ENCODE data around the gene FLNB. TPM values are rescaled to one million over a fixed set of nuclear protein-coding genes. Genes with fewer than 3 reads are reported as not detected.

FLNB gene
- polyA plus RNA-seq (ENCODE audit: insufficient read length in 4 of 4), result 100 to 1,000 TPM; 162 to 186 (median 171) TPM

- DNase-seq (ENCODE audit: low read depth in 4 of 4, low spot score in 2 of 4), result peak in 1 of 4 donors; percentile 57
These were observed at the start of gene FLNB for GRCh38 chr3:58008141-58009025. Gene FLNB, plus strand, starts transcription at chr3:58008422. Its CDS starts 143 bp downstream, at chr3:58008565.

GRCh38 chr3:57958642-57959422 lies 49.4 kb upstream of the FLNB start:
- DNase-seq (ENCODE audit: low read depth in 4 of 4, low spot score in 2 of 4), result no peak

- DNase-seq (ENCODE audit: low read depth in 4 of 4, low spot score in 2 of 4), result no peak
These were observed 48.6 kb upstream of the FLNB start for GRCh38 chr3:57959423-57960173.

- DNase-seq (ENCODE audit: low read depth in 4 of 4, low spot score in 2 of 4), result no peak
These were observed 48.1 kb upstream of the FLNB start for GRCh38 chr3:57960174-57960505.

- no peak for DNase-seq (ENCODE audit: low read depth in 4 of 4, low spot score in 2 of 4)
These were observed 46.9 kb upstream of the FLNB start for GRCh38 chr3:57961177-57961827.

GRCh38 chr3:57961828-57962447 lies 46.3 kb upstream of the FLNB start:
- DNase-seq (ENCODE audit: low read depth in 4 of 4, low spot score in 2 of 4), result no peak

- no peak for DNase-seq (ENCODE audit: low read depth in 4 of 4, low spot score in 2 of 4)
These were observed 45.8 kb upstream of the FLNB start for GRCh38 chr3:57962448-57962834.

- no peak for DNase-seq (ENCODE audit: low read depth in 4 of 4, low spot score in 2 of 4)
These were observed 44.3 kb upstream of the FLNB start for GRCh38 chr3:57963811-57964346.

- DNase-seq (ENCODE audit: low read depth in 4 of 4, low spot score in 2 of 4), result no peak
These were observed 41.4 kb upstream of the FLNB start for GRCh38 chr3:57966829-57967228.

GRCh38 chr3:57967590-57967989 lies 40.6 kb upstream of the FLNB start:
- no peak for DNase-seq (ENCODE audit: low read depth in 4 of 4, low spot score in 2 of 4)

GRCh38 chr3:57968501-57968900 lies 39.7 kb upstream of the FLNB start:
- DNase-seq (ENCODE audit: low read depth in 4 of 4, low spot score in 2 of 4), result no peak

GRCh38 chr3:57971975-57972374 lies 36.2 kb upstream of the FLNB start:
- DNase-seq (ENCODE audit: low read depth in 4 of 4, low spot score in 2 of 4), result no peak

GRCh38 chr3:57972531-57973111 lies 35.6 kb upstream of the FLNB start:
- DNase-seq (ENCODE audit: low read depth in 4 of 4, low spot score in 2 of 4), result no peak

GRCh38 chr3:57973715-57974477 lies 34.3 kb upstream of the FLNB start:
- DNase-seq (ENCODE audit: low read depth in 4 of 4, low spot score in 2 of 4), result no peak

- no peak for DNase-seq (ENCODE audit: low read depth in 4 of 4, low spot score in 2 of 4)
These were observed 33.3 kb upstream of the FLNB start for GRCh38 chr3:57974796-57975388.

- no peak for DNase-seq (ENCODE audit: low read depth in 4 of 4, low spot score in 2 of 4)
These were observed 30.4 kb upstream of the FLNB start for GRCh38 chr3:57977818-57978235.

- no peak for DNase-seq (ENCODE audit: low read depth in 4 of 4, low spot score in 2 of 4)
These were observed 29.9 kb upstream of the FLNB start for GRCh38 chr3:57978316-57978715.

GRCh38 chr3:57980416-57980815 lies 27.8 kb upstream of the FLNB start:
- no peak for DNase-seq (ENCODE audit: low read depth in 4 of 4, low spot score in 2 of 4)
